Measurements from ENCODE around the gene MTUS2.

- TF ChIP-seq CTCF (conservative IDR thresholded peaks at IDR 0.05; ENCODE audit: low read length) = no peak
- TF ChIP-seq EZH2phosphoT487 (IDR thresholded peaks at IDR 0.05; ENCODE audit: borderline replicate concordance) = no peak
Observed at GRCh38 chr13:29125934-29126424, 305.8 kb downstream of the MTUS2 start.
